ENCODE data around the gene KRCC1. TPM values are rescaled to one million over a fixed set of nuclear protein-coding genes. Genes with fewer than 3 reads are reported as not detected.

The KRCC1 gene
- total and polyA plus RNA-seq, 9 of the 15 experiments (the other 6 are each of a cell fraction or from before 2014, with no cell fraction given): 1.9 to 6.0 (median 2.2) TPM

GRCh38 chr2:88061295-88061694, 5.7 kb upstream of the KRCC1 start (continued):
- TF ChIP-seq RBM25 (IDR thresholded peaks at IDR 0.05; ENCODE audit: low read depth, low read length, severe bottlenecking) (no peak), CREB5 (CRISPR knock-in tag; IDR thresholded peaks at IDR 0.05) (no peak), ZBTB7A (IDR thresholded peaks at IDR 0.05; ENCODE audit: borderline replicate concordance, control insufficient read depth, low read depth, low read length) (no peak), PATZ1 (CRISPR knock-in tag; IDR thresholded peaks at IDR 0.05; ENCODE audit: borderline replicate concordance) (no peak), HEY1 (CRISPR knock-in tag; IDR thresholded peaks at IDR 0.05; ENCODE audit: borderline replicate concordance) (0 out of 2 replicates have a peak, but pooled peaks have one; percentile 9), RBM17 (IDR thresholded peaks at IDR 0.05; ENCODE audit: borderline replicate concordance, low read depth, low read length) (no peak), JUNB (CRISPR knock-in tag; conservative IDR thresholded peaks at IDR 0.05) (no peak), NR3C1 (CRISPR knock-in tag; IDR thresholded peaks at IDR 0.05) (no peak), ZNF830 (CRISPR knock-in tag; IDR thresholded peaks at IDR 0.05) (no peak), ZNF165 (CRISPR knock-in tag; IDR thresholded peaks at IDR 0.05; ENCODE audit: borderline replicate concordance) (no peak), FOXK2 (conservative IDR thresholded peaks at IDR 0.05 in 1 of 2, IDR thresholded peaks at IDR 0.05 in 1 of 2; ENCODE audit: low read depth in 2 of 2) (0 out of 4 replicates have a peak, but pooled peaks of 1 of the 2 experiments have one; percentile 23), FIP1L1 (IDR thresholded peaks at IDR 0.05; ENCODE audit: low read depth, low read length, poor library complexity, severe bottlenecking) (no peak), KLF6 (CRISPR knock-in tag; IDR thresholded peaks at IDR 0.05; ENCODE audit: borderline replicate concordance) (no peak), EP300 (IDR thresholded peaks at IDR 0.05; ENCODE audit: low read length) (peak; percentile 50; the same call in 1 of the 2 replicates), ZNF232 (CRISPR knock-in tag; IDR thresholded peaks at IDR 0.05) (no peak), NR2C1 (IDR thresholded peaks at IDR 0.05) (no peak), NR2C1 (tag; IDR thresholded peaks at IDR 0.05) (0 out of 2 replicates have a peak, but pooled peaks have one; percentile 30), MTA3 (IDR thresholded peaks at IDR 0.05; ENCODE audit: borderline replicate concordance) (no peak), ARID1B (IDR thresholded peaks at IDR 0.05) (peak; percentile 78), ZNF134 (CRISPR knock-in tag; conservative IDR thresholded peaks at IDR 0.05) (no peak), SIN3A (IDR thresholded peaks at IDR 0.05; ENCODE audit: borderline replicate concordance in 2 of 2, control insufficient read depth in 1 of 2, low read depth in 2 of 2, low read length in 2 of 2) (no peak), SMARCA4 (IDR thresholded peaks at IDR 0.05) (peak; percentile 70; the same call in 1 of the 2 replicates), FOXJ2 (tag; IDR thresholded peaks at IDR 0.05) (peak; percentile 65; the same call in 1 of the 2 replicates), CTBP1 (IDR thresholded peaks at IDR 0.05; ENCODE audit: borderline replicate concordance) (peak; percentile 62; the same call in 1 of the 2 replicates), IRF1 (CRISPR knock-in tag; IDR thresholded peaks at IDR 0.05; ENCODE audit: borderline replicate concordance) (no peak), NFATC3 (IDR thresholded peaks at IDR 0.05) (peak; percentile 79; the same call in 1 of the 2 replicates), DDX20 (tag; IDR thresholded peaks at IDR 0.05; ENCODE audit: low read depth) (no peak)
